ENCODE measurements around the gene OR5B2.

Gene OR5B2

DNA sequence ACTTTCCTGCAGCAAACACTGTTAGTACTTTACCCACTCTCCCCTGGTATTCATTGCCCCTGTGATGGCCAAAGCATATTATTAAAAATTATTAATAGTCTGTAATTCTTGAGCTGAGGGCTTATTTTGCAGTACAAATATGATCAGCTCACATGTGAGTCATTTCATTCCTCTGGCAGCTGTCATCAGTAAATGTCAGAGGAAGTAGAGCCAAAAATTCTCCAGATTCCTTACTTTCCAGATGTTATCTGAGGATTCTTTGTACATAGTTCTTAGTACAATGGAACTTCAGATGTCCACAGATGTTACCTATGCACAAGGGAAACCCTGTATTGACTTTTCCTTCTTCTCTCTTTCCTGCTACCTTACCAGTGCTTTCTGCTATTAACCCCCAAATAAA lies 33.7 kb downstream of the OR5B2 start:
- Histone ChIP-seq H3K9ac (no peak overlapping the region), H3K4me3 (ENCODE audit: low read depth, low read length) (no peak overlapping the region), H2AFZ (no peak overlapping the region), H3K79me2 (no peaks in the 10 kb centered on the region), H3K9me3 (ENCODE audit: control insufficient read depth, low read length) (no peaks in the 10 kb centered on the region), H3K27ac (no peak overlapping the region), H3K36me3 (ENCODE audit: control insufficient read depth, insufficient read depth, low read length) (no peaks in the 10 kb centered on the region), H3K27me3 (ENCODE audit: control insufficient read depth, insufficient read depth, low read length) (no peaks in the 10 kb centered on the region), H3K4me2 (ENCODE audit: low read length) (no peak overlapping the region), H3K4me1 (peaks cover 3% of the 10 kb centered on the region)
- no peak for TF ChIP-seq CTCF (IDR thresholded peaks at IDR 0.05)

- Histone ChIP-seq H3K27ac (peak overlapping the region; percentile 39), H3K4me2 (ENCODE audit: low read length) (no peak overlapping the region), H3K4me1 (peaks cover 3% of the 10 kb centered on the region), H3K79me2 (no peaks in the 10 kb centered on the region), H3K36me3 (ENCODE audit: control insufficient read depth, insufficient read depth, low read length) (no peaks in the 10 kb centered on the region), H3K9ac (no peak overlapping the region), H3K4me3 (ENCODE audit: low read depth, low read length) (no peak overlapping the region), H3K27me3 (ENCODE audit: control insufficient read depth, insufficient read depth, low read length) (no peaks in the 10 kb centered on the region), H3K9me3 (ENCODE audit: control insufficient read depth, low read length) (no peaks in the 10 kb centered on the region), H2AFZ (no peak overlapping the region)
- TF ChIP-seq CTCF (IDR thresholded peaks at IDR 0.05): no peak
These were observed 35.2 kb downstream of the OR5B2 start for GRCh38 chr11:58392746-58393145.

DNA sequence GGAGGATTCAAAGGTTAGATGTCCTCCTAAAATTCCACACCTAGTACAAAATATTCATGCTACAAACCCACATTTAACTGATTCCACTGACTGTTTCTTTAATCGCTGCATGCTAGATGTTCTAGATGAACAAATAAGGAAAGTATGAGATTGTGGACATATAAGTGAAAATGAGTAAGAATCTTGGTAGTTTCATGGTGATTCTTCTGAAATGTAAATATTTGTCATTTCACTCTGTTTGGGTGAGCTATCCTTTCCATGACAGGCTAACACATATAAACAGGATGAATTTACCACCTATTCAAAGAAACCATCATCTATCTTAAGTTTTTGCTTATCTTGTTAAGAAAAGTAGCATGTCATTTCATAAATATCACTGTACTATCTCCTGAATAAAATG lies 36.0 kb downstream of the OR5B2 start:
- Histone ChIP-seq H3K27me3 (ENCODE audit: control insufficient read depth, insufficient read depth, low read length) (no peaks in the 10 kb centered on the region), H3K4me3 (ENCODE audit: low read depth, low read length) (no peak overlapping the region), H3K27ac (peak overlapping the region; percentile 39), H3K36me3 (ENCODE audit: control insufficient read depth, insufficient read depth, low read length) (no peaks in the 10 kb centered on the region), H3K4me2 (ENCODE audit: low read length) (no peak overlapping the region), H3K4me1 (peaks cover 3% of the 10 kb centered on the region), H3K9me3 (ENCODE audit: control insufficient read depth, low read length) (no peaks in the 10 kb centered on the region), H3K79me2 (no peaks in the 10 kb centered on the region), H3K9ac (no peak overlapping the region), H2AFZ (no peak overlapping the region)
- no peak for TF ChIP-seq CTCF (IDR thresholded peaks at IDR 0.05)

DNA sequence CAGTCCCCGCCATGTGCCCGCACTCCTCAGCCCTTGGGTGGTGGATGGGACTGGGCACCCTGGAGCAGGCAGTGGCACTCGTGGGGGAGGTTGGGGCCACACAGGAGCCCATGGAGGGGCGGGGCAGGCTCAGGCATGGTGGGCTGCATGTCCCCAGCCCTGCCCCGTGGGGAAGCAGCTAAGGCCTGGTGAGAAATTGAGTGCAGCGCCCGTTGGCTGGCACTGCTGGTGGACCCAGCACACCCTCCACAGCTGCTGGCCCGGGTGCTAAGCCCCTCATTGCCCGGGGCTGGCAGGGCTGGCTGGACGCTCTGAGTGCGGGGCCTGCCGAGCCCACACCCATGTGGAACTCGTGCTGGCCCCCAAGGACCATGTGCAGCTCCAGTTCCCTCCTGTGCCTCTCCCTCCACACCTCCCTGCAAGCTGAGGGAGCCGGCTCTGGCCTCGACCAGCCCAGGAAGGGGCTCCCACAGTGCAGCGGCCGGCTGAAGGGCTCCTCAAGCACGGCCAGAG lies 37.3 kb downstream of the OR5B2 start:
- no peaks in the 10 kb centered on the region for H3K79me2 ChIP-seq
- H3K27me3 ChIP-seq (ENCODE audit: control insufficient read depth, insufficient read depth, low read length): no peaks in the 10 kb centered on the region
- H3K9me3 ChIP-seq (ENCODE audit: control insufficient read depth, low read length): no peaks in the 10 kb centered on the region
- H3K36me3 ChIP-seq (ENCODE audit: control insufficient read depth, insufficient read depth, low read length): no peaks in the 10 kb centered on the region
- TF ChIP-seq CTCF (IDR thresholded peaks at IDR 0.05): no peak
- peak overlapping the region; percentile 39 for H3K27ac ChIP-seq
- H3K4me3 ChIP-seq (ENCODE audit: low read depth, low read length): no peak overlapping the region
- peak overlapping the region; percentile 50 for H2AFZ ChIP-seq
- no peak overlapping the region for H3K9ac ChIP-seq
- no peak overlapping the region for H3K4me2 ChIP-seq (ENCODE audit: low read length)
- peaks cover 3% of the 10 kb centered on the region for H3K4me1 ChIP-seq

Data from parathyroid adenoma (tissue), 2 donors.